Stimulated activated naive CD8-positive, alpha-beta T cell treated with anti-CD3 and anti-CD28 coated beads, Interleukin-15, amount 100 ng/mL, for 72 hours (primary cell): ENCODE data around the gene TMPRSS13.
"Not testable (repeated sequence)": the region's sequence is repeated elsewhere in the genome, so short reads cannot be mapped to it uniquely, and the experiment has no call there.

Experiments
- ATAC-seq: fragments of 150-1000 bp; cut with Tn5 transposase; 2 replicates; pipeline ENCODE4 v1.10.0; 2021; ENCODE audit warnings: mild to moderate bottlenecking, moderate library complexity
- DNase-seq, 2 donors: peaks; one replicate each; pipeline ENCODE4 v3.0.0; 2021 to 2022
- H3K27ac Mint-ChIP-seq, 2 donors: one replicate each; pipeline ENCODE4 v1.8.0; 2022; ENCODE audit warnings: mild to moderate bottlenecking in 2 of 2, mixed read lengths in 2 of 2, moderate library complexity in 2 of 2
- H3K27me3 Mint-ChIP-seq: one replicate; pipeline ENCODE4 v1.8.0; 2022; ENCODE audit warnings: mixed read lengths
- H3K4me1 Mint-ChIP-seq: one replicate; pipeline ENCODE4 v1.8.0; 2022; ENCODE audit warnings: mild to moderate bottlenecking, mixed read lengths
- H3K4me3 Mint-ChIP-seq, 2 donors: one replicate each; pipeline ENCODE4 v1.8.0; 2022; ENCODE audit warnings: mild to moderate bottlenecking in 2 of 2, mixed read lengths in 2 of 2, moderate library complexity in 1 of 2
- H3K9me3 Mint-ChIP-seq, 2 donors: one replicate each; pipeline ENCODE4 v1.8.0; 2022; ENCODE audit warnings: mixed read lengths in 2 of 2

TMPRSS13 gene

DNA sequence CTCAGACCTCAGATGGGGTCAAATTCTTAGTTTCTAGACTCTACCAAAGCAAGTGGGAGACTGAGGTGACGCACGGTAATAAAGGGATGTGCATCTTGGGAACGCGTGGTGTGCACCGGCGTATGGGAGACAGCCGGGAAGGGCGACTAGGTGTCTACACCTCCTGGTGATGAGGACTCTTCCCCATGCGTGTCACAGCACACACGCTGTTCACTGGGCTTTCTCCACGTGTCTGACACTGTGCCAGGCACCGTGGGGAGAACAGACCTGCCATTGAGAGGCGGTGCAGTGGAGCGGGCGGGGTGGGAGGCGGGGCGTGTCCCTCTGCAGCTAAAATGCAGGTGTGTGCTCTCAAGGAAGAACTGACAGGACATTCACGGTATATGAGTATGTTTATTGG, 58.0 kb downstream of the TMPRSS13 start:
- Mint-ChIP-seq H3K4me1 (peaks cover 35% of the 10 kb centered on the region), H3K27me3 (peaks cover 46% of the 10 kb centered on the region), H3K4me3 (no peak overlapping the region), H3K9me3 (no peaks in the 10 kb centered on the region), H3K27ac (no peak overlapping the region)
- DNase-seq (no peak), ATAC-seq (no peak)

DNA sequence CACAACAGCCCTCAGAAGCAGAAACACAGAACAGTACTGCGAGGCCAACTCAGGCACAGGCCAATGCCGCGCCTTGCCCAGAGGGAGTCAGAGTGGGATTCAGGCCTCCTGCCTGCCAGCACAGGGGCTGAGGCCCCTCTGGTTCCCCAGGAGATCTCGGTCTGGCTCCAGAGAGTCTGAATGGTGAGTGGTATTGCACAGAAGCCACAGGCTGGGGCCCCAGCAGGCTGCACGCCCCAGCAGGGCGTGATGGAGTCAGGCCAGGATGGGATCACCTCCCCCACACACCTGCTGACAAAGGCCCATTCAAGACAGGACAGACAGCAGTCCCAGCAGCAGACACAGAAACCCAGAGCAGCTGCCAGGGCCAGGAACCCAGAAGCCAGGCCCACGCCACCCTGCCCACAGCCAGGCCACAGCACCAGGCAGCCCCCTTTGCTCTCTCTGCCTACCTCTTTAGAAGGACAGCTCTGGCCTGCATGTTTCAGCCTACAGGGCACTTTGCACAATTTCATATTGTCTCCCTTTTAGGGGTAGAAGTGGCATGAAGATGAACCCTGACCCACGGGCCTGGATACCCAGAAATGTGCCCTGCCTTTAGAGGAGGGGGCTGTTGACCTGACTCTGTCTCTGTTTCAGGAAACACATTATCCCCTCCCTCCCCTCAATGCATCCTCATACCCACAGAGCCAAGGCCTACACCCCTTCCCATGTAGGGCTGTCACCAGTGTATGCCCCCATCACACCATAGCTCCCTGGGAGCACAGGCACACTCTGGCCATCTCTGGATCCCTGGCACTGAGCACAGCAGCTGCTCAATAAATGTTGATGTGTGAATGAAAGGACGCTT, 58.9 kb downstream of the TMPRSS13 start:
- DNase-seq: no peak
- peak overlapping the region in 1 of 2 donors; percentile 57 for H3K27ac Mint-ChIP-seq
- peaks cover 37% of the 10 kb centered on the region for H3K27me3 Mint-ChIP-seq
- H3K4me1 Mint-ChIP-seq: peaks cover 26% of the 10 kb centered on the region
- no peak for ATAC-seq
- H3K9me3 Mint-ChIP-seq: no peaks in the 10 kb centered on the region
- H3K4me3 Mint-ChIP-seq: no peak overlapping the region

DNA sequence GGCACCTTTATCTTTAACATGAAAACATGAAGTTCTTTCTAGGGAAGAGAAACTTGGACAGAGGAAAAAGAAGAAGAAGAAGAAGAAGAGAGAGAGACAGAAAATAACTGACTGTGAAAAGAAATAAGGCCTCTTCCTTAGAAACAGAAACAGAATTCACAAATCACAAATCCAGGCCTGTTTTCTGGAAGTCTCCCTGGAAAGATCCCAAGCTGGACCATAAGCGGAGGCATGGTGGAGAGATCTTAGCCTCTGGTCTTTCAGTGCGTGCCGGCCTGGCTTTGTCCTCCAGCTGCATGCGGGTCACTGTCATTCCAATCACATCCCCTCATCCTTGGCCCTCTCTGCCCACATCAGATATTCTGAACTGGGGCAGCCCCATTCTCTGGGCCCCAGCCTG, 59.6 kb downstream of the TMPRSS13 start:
- Mint-ChIP-seq H3K4me3 (no peak overlapping the region), H3K4me1 (peaks cover 20% of the 10 kb centered on the region), H3K27ac (peak overlapping the region in 1 of 2 donors; percentile 57), H3K9me3 (no peaks in the 10 kb centered on the region), H3K27me3 (peaks cover 30% of the 10 kb centered on the region)
- no peak for DNase-seq
- no peak for ATAC-seq

DNA sequence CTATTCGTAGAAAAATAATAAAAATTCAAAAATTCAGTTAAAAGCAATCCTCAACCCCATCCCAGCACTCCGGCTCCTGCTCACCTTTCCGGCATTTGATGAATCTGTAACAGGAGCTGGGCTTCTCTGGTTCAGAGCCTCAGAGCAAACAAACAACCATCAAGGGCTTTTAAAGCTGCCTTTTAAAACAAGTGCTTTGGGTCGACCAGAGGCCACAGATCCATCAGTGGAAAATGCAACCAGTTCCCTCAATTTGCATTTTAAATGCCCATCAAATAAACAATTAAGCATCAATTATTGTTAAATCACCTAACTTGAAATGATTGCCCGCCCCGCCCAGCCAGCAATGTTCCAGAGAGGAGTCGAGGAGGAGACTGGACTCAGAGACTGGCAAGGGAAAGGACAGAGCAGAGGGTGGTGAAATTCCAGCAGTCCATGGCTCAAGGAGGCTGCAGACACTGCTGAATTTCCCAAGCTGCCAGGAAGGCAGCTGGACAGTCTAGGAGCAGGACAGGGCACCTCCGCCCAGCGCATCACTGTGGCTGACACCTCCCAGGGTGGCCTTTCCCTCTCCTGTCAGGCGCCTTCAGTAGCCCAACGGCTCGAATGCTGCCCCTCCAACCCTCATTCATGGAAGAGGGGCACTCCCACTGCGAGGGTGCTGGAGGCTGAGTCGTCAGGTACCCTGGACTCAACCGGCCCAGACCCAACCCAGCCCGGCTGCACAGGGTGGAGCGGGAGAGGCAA, 60.2 kb downstream of the TMPRSS13 start:
- DNase-seq (no peak), ATAC-seq (no peak)
- H3K27me3 Mint-ChIP-seq: peaks cover 24% of the 10 kb centered on the region
- H3K27ac Mint-ChIP-seq: peak overlapping the region in 1 of 2 donors; percentile 43
- no peak overlapping the region for H3K4me3 Mint-ChIP-seq
- H3K9me3 Mint-ChIP-seq: no peaks in the 10 kb centered on the region
- peaks cover 15% of the 10 kb centered on the region for H3K4me1 Mint-ChIP-seq

DNA sequence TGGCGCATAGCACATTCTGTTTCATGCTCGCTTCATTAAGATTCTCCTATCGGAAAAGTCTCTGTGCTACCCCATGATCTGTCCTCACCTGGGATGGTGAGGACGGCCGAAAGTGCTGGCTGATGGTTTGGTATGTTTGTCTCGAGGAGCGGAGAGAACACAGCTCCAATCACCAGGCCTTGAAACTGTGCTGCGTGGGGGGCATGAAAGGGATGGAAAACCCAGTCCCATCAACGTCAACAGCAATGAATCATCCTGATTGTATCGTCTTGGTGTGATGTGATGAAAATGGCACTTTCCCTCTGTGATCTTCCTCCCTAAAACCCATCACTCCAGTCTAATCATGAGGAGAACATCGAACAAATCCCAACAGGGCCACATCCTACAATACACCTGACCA, 61.1 kb downstream of the TMPRSS13 start:
- Mint-ChIP-seq H3K27me3 (peaks cover 15% of the 10 kb centered on the region), H3K4me1 (peaks cover 6% of the 10 kb centered on the region), H3K9me3 (no peaks in the 10 kb centered on the region), H3K4me3 (no peak overlapping the region), H3K27ac (no peak overlapping the region)
- no peak for DNase-seq
- ATAC-seq: no peak

DNA sequence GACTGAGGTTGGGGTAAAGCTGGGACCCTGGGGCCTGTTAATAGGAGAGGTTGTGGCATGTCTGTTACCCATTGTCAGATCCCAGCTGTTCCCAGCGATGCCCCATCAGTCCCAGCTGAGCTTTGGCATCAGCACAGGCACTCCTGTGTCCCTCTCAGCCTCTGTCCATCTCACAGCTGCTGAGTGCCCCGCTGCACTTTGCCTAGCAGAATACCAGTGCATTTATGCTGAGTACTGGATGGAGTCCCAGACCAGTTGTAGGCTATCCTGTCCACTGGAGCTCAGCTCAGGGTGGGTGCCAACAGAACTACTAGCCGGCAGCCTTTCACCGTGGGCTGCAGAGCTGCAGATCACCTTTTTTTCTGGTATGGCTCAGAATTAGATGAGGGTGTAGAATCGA, 62.7 kb downstream of the TMPRSS13 start:
- Mint-ChIP-seq H3K9me3 (no peaks in the 10 kb centered on the region), H3K27me3 (no peaks in the 10 kb centered on the region), H3K27ac (no peak overlapping the region), H3K4me3 (no peak overlapping the region), H3K4me1 (peaks cover 7% of the 10 kb centered on the region)
- ATAC-seq: no peak
- no peak for DNase-seq

DNA sequence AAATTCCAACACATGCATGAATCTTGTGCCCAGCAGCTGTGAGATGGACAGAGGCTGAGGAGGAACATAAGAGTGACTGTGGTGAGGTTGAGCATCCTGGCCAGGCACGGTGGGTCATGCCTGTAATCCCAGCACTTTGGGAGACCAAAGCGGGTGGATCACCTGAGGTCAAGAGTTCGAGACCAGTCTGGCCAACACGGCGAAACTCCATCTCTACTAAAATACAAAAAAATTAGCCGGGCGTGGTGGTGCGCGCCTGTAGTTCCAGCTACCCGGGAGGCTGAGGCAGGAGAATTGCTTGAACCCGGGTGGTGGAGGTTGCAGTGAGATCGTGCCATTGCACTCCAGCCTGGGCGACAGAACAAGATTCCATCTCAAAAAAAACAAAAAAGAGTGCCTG, 63.7 kb downstream of the TMPRSS13 start:
- ATAC-seq, DNase-seq, H3K9me3 Mint-ChIP-seq, H3K27ac Mint-ChIP-seq, H3K4me3 Mint-ChIP-seq, H3K4me1 Mint-ChIP-seq, H3K27me3 Mint-ChIP-seq: not testable (repeated sequence)

DNA sequence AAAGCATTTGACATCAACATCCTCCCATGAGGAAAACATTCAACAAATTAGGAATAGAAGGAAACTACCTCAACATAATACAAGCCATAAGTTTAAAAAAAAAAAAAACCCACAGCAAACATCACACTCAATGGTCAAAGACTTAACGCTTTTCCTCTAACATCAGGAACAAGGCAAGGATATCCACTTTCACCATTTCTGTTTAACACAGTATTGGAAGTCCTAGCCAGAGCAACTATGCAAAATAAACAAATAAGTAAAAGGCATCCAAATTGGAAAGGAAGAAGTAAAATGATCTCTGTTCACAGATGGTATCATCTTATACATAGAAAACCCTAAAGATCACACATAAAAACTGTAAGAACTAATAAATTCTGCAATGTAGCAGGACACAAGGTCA, 65.8 kb downstream of the TMPRSS13 start:
- Mint-ChIP-seq H3K27me3 (no peaks in the 10 kb centered on the region), H3K9me3 (no peaks in the 10 kb centered on the region), H3K27ac (no peak overlapping the region), H3K4me3 (no peak overlapping the region), H3K4me1 (peaks cover 7% of the 10 kb centered on the region)
- DNase-seq: no peak
- ATAC-seq: no peak

DNA sequence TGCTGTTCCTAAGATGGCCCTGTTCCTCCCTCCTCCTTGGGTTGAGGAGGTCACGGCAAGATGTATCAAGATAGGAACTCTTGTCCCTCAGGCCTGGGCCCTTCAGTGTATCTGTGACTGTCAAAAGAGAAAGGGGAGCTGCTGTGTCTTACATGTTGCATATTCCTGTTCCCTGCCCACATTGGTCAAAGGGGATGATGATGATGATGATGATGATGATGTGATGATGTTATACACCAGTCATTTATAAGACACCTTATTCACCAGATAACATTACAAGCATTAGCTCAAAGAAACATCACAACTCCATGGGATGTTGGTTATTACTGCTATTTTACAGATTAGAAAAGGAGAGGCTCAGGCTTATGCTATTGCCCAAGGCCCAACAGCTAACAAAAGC, 66.4 kb downstream of the TMPRSS13 start:
- H3K4me1 Mint-ChIP-seq: peaks cover 7% of the 10 kb centered on the region
- no peaks in the 10 kb centered on the region for H3K9me3 Mint-ChIP-seq
- H3K4me3 Mint-ChIP-seq: no peak overlapping the region
- no peaks in the 10 kb centered on the region for H3K27me3 Mint-ChIP-seq
- H3K27ac Mint-ChIP-seq: peak overlapping the region in 1 of 2 donors; percentile 85
- ATAC-seq: no peak
- no peak for DNase-seq

DNA sequence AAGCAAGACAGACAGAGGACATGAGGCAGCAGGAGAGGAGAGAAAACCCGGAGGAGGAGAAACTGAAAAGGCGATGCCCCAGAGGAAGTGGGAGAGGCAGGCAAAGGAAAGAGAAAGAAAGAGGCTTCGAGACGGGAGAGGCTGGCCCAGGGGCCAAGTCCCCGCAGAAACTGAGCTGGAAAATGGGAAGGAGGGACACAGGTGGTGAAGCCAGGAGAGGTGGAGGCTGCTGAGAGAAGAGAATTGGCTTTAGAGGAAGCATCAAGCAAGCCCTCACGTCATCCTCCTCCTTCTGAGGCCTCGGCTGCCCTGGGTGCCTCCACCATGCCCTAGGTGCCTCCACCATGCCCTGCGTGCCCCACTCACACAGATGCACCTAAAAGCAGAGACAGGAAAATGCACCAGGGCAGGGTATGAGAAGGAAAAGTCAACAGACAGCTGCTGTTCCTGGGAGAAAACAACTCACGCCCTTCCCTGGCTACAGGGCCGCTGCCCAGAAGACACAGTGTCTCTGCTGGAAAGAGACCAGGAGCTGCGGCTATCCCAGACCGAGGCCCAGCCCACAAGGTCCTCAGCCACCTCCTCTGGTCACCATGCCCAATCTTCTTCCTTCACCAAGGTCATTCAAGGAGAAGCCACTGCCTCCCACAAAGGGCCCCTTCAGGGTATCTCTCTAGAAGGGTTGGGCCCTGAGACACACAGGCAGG, 67.0 kb downstream of the TMPRSS13 start:
- Mint-ChIP-seq H3K4me1 (peaks cover 7% of the 10 kb centered on the region), H3K27me3 (no peaks in the 10 kb centered on the region), H3K27ac (peak overlapping the region; percentile 41 to 85), H3K4me3 (no peak overlapping the region), H3K9me3 (no peaks in the 10 kb centered on the region)
- DNase-seq: no peak
- no peak for ATAC-seq

DNA sequence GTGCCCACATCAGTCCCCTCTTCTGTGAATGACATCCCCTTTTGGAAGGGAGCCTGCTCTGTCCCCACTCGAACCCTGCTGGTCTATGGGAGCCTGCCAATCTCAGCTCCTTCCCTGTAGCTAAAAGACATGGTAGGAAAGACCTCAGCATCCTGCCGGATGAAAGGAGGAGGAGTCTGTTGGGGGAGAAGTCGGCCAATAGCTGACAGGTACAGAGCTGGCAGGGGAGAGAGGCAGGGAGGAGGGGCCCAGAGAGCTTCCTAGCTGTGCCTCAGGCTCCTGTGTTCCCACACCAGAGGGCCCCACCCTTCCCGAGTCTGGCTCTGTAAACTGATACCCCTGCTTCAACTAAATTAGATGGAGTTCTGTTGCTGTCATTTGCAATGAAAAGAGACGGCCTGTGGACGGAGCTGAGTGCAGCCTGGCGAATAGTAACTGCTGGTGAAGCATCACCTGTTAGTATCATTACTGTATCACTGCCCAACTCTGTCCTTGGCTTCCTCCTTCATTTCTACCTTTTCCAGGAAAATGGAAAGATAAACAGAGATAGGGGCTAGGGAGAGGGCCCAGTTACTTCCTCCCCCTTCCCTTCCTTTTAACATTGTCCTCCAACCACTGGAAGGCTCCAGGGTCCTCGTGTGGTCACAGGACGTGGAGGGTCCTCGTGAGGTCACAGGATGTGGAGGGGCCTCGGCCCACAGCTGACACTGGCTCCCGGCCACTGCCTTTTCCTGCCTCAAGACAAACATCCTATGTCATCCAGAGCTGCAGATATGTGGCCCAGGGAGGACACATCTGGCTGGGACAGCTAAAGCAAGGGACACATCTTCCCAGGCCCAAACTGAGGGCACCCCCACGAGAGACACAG, 67.8 kb downstream of the TMPRSS13 start:
- Mint-ChIP-seq H3K27me3 (no peaks in the 10 kb centered on the region), H3K27ac (peak overlapping the region in 1 of 2 donors; percentile 41), H3K4me1 (peaks cover 7% of the 10 kb centered on the region), H3K4me3 (no peak overlapping the region), H3K9me3 (no peaks in the 10 kb centered on the region)
- ATAC-seq (no peak), DNase-seq (no peak)

DNA sequence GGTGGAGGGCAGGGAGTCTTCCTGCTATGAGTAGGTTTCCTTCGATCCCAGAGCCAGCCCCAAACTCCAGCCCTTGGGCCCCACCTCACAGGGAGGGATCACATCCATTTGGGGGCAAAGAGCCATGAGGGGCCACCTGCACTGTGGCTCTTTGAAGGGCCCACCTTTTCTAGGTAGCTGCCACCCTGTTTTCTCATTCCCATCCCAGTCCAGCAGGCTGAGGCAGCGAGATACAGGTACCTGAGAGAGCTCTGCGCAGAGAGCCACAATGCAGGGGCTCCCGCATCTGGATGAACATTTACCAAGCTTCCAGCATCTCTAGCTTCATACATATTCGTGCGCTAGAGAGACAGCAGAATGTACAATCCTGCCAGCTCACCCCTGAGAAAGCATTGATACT, 69.1 kb downstream of the TMPRSS13 start:
- no peak for DNase-seq
- no peak for ATAC-seq
- peaks cover 7% of the 10 kb centered on the region for H3K4me1 Mint-ChIP-seq
- H3K27ac Mint-ChIP-seq: no peak overlapping the region
- H3K4me3 Mint-ChIP-seq: no peak overlapping the region
- no peaks in the 10 kb centered on the region for H3K27me3 Mint-ChIP-seq
- H3K9me3 Mint-ChIP-seq: no peaks in the 10 kb centered on the region

DNA sequence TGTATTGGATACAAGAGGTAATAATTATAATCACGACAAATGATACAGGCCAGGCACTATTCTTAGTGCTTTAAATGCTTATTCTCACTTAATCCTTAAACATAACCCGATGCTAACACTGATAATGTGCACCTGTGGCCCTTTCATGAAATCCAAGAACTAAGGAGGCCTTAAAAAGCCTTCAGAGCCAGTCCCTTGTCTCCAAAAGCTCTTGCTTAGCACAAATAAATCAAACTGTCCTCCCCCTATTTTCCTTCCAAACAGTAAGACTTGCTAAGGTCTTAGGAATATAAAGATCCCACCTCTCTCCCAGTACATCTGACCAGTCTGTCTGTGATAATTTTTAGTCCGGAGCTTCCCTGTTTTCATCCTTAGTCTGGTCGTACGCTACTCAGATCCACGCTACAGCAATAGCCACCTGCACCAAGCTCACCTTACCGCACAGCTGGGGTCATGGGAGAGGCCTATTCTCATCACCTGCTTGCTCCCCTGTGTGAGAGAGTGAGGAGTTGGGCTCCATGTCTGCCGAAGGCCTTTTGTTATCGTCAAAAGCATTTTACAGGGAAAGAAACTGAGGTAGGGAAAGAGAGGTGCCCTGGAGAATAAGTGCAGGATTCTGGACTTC, 69.6 kb downstream of the TMPRSS13 start:
- Mint-ChIP-seq H3K27ac (no peak overlapping the region), H3K9me3 (no peaks in the 10 kb centered on the region), H3K4me3 (no peak overlapping the region), H3K27me3 (no peaks in the 10 kb centered on the region), H3K4me1 (peaks cover 7% of the 10 kb centered on the region)
- DNase-seq: no peak
- no peak for ATAC-seq

DNA sequence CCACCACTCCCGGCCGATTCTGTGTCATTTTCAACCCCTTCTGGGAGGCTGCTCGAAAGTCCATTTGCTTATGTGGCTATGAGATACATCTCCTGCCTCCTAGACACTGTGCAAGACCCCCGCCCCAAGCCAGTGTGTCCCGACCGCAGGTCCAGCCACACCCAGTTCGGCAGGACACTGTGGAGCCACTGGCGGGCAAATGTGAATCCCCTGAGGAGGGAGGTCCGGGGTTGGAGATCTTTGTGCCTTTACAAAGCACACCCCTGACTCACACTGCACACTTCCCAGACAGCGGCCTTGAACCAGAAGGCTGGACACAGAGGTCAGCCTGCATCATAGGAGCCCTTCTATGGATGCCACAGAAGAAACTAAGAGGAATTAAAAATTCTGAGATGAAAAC, 70.1 kb downstream of the TMPRSS13 start:
- H3K4me1 Mint-ChIP-seq: peaks cover 7% of the 10 kb centered on the region
- ATAC-seq (no peak), DNase-seq (no peak)
- no peaks in the 10 kb centered on the region for H3K27me3 Mint-ChIP-seq
- H3K9me3 Mint-ChIP-seq: no peaks in the 10 kb centered on the region
- H3K27ac Mint-ChIP-seq: peak overlapping the region in 1 of 2 donors; percentile 37
- no peak overlapping the region for H3K4me3 Mint-ChIP-seq
